Hepatocyte (in vitro differentiated cells): ENCODE measurements around the gene UBE3C.

Experiments
- CTCF ChIP-seq: fragments of 200-600 bp; sonication (generic); IDR thresholded peaks from 2 replicates; pipeline ENCODE4 v1.5.1; 2016; ENCODE audit warnings: antibody characterized with exemption, mild to moderate bottlenecking; ENCODE audit not compliant: poor library complexity
- EZH2phosphoT487 ChIP-seq: fragments of 200-600 bp; sonication (generic); IDR thresholded peaks from one replicate; pipeline ENCODE4 v1.6.1; 2018; ENCODE audit warnings: antibody characterized with exemption, mild to moderate bottlenecking, low read depth, moderate library complexity; ENCODE audit not compliant: unreplicated experiment, severe bottlenecking

GRCh38 chr7:157177333-157177982 lies 38.7 kb downstream of the UBE3C start:
- TF ChIP-seq CTCF (no peak), EZH2phosphoT487 (no peak)
